GM10248 (cell line): Measurements from ENCODE around the gene STX1A.
A peak's percentile ranks its signal among the peaks of the same experiment; 100 is the strongest.

Experiments used
- CTCF ChIA-PET: fragments of 300-600 bp; sonication (Branson Sonifier 250); formaldehyde crosslinking; extraction: SDS; loops from one replicate; lab custom pipeline; 2021; ENCODE audit warnings: antibody characterized with exemption; lab: Yijun Ruan, JAX
- POLR2A ChIA-PET: fragments of 350-650 bp; sonication (Branson Sonifier 250); formaldehyde crosslinking; extraction: SDS; loops from one replicate; lab custom pipeline; 2020; ENCODE audit warnings: antibody characterized with exemption; lab: Yijun Ruan, JAX
- DNase-seq: peaks from one replicate; pipeline ENCODE4 v3.0.0; 2012; ENCODE audit errors: extremely low spot score
- CTCF ChIP-seq: IDR thresholded peaks from 2 replicates; pipeline ENCODE4 v1.5.1; 2012; ENCODE audit warnings: mild to moderate bottlenecking, low read depth; ENCODE audit errors: extremely low read depth, missing control alignments, control extremely low read depth

STX1A gene

DNA sequence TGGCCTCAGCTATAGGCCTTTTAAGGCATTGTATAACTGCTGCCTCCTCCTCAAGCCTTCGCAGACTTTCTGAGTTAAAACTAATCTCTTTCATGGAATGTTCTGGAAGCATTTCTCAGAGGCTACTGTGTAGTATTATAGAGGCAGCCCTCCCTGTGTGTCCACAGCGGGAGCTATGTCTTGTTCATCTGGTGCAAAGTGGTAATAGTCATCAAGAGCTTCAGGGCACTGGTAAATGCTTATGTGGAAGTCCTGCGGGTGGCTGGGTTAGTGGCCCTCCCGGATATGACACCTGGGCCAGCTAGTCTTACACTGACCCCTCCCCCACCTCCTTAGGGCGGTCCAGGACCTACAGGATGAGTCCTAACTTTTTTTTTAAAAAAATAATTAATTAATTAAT lies 21.3 kb upstream of the STX1A start:
- DNase-seq, result no peak
- POLR2A ChIA-PET, result interaction anchor here (0.6 kb wide), 1 partner anchor 119 kb away, joined by 3 read pairs; no protein-coding TSS in a partner anchor
- TF ChIP-seq CTCF, result no peak
- CTCF ChIA-PET, result interaction anchor here (2.2 kb wide), 1 partner anchor 134 kb away, joined by 7 read pairs; no protein-coding TSS in a partner anchor

DNA sequence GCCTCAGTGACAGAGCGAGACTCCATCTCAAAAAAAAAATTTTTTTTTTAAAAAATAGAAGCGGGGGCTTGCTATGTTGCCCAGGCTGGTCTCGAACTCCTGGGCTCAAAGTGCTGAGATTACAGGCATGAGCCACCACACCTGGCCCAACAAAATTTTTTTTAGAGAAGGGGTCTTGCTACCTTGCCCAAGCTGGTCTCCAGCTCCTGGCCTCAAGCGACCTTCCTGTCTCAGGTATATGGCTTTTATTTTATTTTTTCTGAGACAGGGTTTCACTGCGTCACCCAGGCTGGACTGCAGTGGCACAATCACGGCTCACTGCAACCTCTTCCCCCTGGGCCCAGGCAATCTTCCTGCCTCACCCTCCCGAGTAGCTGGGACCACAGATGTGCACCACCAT lies 20.7 kb upstream of the STX1A start:
- no peak for DNase-seq
- ChIA-PET CTCF (interaction anchor here (2.2 kb wide), 1 partner anchor 134 kb away, joined by 7 read pairs; no protein-coding TSS in a partner anchor), POLR2A (no interaction called here)
- no peak for TF ChIP-seq CTCF

DNA sequence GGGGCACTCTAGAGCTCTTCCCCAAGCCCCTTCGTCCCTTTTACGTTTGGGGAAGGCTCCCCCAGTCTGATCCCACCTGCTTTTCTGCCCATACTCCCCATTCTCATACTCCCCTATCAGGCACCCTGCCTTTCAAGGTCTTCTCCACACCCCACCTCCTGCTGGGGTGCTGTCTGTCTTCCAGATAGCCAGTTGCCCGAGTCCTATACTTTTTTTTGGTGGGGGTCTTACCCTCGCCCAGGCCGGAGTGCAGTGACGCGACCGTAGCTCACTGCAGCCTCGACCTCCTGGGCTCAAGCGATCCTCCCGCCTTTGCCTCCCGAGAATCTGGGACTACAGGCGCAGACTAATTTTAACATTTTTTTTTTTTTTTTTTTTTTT lies 19.9 kb upstream of the STX1A start:
- CTCF ChIA-PET, result interaction anchor here (1.2 to 11.8 kb wide), 7 partner anchors 10 to 133 kb away, joined by 3 to 170 read pairs (median 5); no protein-coding TSS in a partner anchor
- no peak for TF ChIP-seq CTCF
- DNase-seq, result no peak
- POLR2A ChIA-PET, result no interaction called here

- ChIA-PET POLR2A (interaction anchor here (1.0 kb wide), 1 partner anchor 13 kb away, joined by 5 read pairs; no protein-coding TSS in a partner anchor), CTCF (interaction anchor here (0.7 to 11.8 kb wide), 8 partner anchors 10 to 223 kb away, joined by 3 to 170 read pairs (median 4); no protein-coding TSS in a partner anchor)
- TF ChIP-seq CTCF, result no peak
- DNase-seq, result peak; percentile 100
These were observed 19.3 kb upstream of the STX1A start, which contains the start of gene ABHD11 for GRCh38 chr7:73738612-73739386. Gene ABHD11, minus strand, starts transcription at chr7:73738802. Its CDS starts 32 bp downstream, at chr7:73738770.

- TF ChIP-seq CTCF, result no peak
- ChIA-PET CTCF (interaction anchor here (0.7 to 11.8 kb wide), 6 partner anchors 9 to 131 kb away, joined by 3 to 170 read pairs (median 4); no protein-coding TSS in a partner anchor), POLR2A (interaction anchor here (1.0 kb wide), 1 partner anchor 13 kb away, joined by 5 read pairs; no protein-coding TSS in a partner anchor)
- DNase-seq, result peak; percentile 83
These were observed 18.7 kb upstream of the STX1A start for GRCh38 chr7:73738220-73738611.

DNA sequence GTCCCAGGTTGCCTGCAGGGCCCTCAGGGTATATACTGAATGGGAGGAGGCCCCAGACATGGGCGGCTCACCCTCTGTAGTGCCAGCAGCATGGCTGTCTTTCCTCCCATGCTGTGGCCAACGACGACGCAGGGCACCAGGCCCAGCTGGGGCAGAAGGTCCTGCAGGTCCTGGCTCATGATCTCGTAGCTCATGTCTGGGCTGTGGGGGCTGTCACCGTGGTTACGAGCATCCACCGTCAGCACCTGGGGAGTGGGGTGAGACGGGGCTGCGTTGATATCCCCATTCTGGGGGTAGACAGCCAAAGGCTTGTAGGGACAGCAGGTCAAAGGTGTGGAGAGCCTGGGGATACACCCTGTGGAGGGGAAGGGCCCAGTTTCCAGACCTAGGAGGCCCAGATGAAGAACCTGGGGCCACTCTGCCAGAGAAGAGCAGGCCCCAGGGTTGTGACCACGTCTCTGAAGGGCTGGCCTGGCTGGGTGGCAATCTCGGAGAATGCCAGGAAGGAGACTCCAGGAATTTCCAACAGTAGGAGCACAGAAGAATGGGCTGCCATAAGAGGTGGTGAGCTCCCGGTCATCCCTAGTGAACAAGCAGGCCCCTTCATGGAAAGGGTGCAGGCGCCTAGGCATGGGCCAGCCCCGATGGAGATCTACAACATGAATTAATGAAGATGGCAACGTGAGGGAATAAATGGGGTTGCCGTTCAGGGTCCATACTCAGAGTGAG lies 18.2 kb upstream of the STX1A start:
- ChIA-PET CTCF (interaction anchor here (0.7 to 11.8 kb wide), 5 partner anchors 13 to 130 kb away, joined by 3 to 170 read pairs (median 4); no protein-coding TSS in a partner anchor), POLR2A (interaction anchor here (1.0 kb wide), 1 partner anchor 12 kb away, joined by 5 read pairs; no protein-coding TSS in a partner anchor)
- peak; percentile 7 for DNase-seq
- TF ChIP-seq CTCF, result no peak
